ENCODE data around the gene PDGFC. TPM values are rescaled to one million over a fixed set of nuclear protein-coding genes. Genes with fewer than 3 reads are reported as not detected.

Gene PDGFC
- polyA plus RNA-seq, 3 donors, result 2.5 to 5.0 (median 4.9) TPM

- Mint-ChIP-seq H3K27me3 (ENCODE audit: low read depth in 3 of 3) (no peaks in the 10 kb centered on the region), H3K4me1 (no peaks in the 10 kb centered on the region), H3K36me3 (no peaks in the 10 kb centered on the region), H3K4me3 (no peak overlapping the region), H3K27ac (no peak overlapping the region), H3K9me3 (peaks cover 3 to 9% (median 7%) of the 10 kb centered on the region in 7 donors)
- Histone ChIP-seq H3K9me3 (replicated peaks in 1 of 2; ENCODE audit: control insufficient read depth in 1 of 2, insufficient read depth in 1 of 2, low read length in 2 of 2) (peaks cover 7 to 19% of the 10 kb centered on the region in 2 donors), H3K4me2 (replicated peaks; ENCODE audit: extremely low read depth, low read length, poor library complexity, severe bottlenecking) (no peak overlapping the region), H4K20me1 (ENCODE audit: insufficient read depth, low read length) (no peaks in the 10 kb centered on the region), H3K27me3 (ENCODE audit: control insufficient read depth in 2 of 2, insufficient read depth in 2 of 2, low read length in 2 of 2) (no peaks in the 10 kb centered on the region), H3K4me3 (replicated peaks in 1 of 3; ENCODE audit: low read depth in 2 of 3, low read length in 3 of 3) (no peak overlapping the region), H3K79me2 (ENCODE audit: insufficient read depth, low read length) (no peaks in the 10 kb centered on the region), H3K9ac (ENCODE audit: insufficient read depth, low read length, poor library complexity, severe bottlenecking) (no peak overlapping the region), H3K4me1 (ENCODE audit: control insufficient read depth in 1 of 2, insufficient read depth in 2 of 2, low read length in 2 of 2) (no peaks in the 10 kb centered on the region), H3K27ac (ENCODE audit: low read depth in 1 of 2, low read length in 2 of 2) (no peak overlapping the region), H3K36me3 (replicated peaks in 1 of 2; ENCODE audit: control insufficient read depth in 1 of 2, insufficient read depth in 2 of 2, low read length in 2 of 2) (no peaks in the 10 kb centered on the region), H2AFZ (ENCODE audit: insufficient read depth, low read depth, low read length, poor library complexity, severe bottlenecking) (no peak overlapping the region)
- intact Hi-C loops (cut with micrococcal nuclease), result no loop called here
- 94% methylated on average over 9 of the region's 11 CpGs for WGBS (ENCODE audit: insufficient coverage)
- DNase-seq, result no peak
- no peak for TF ChIP-seq CTCF (IDR thresholded peaks at IDR 0.05)
These were observed 247.5 kb downstream of the PDGFC start for GRCh38 chr4:156723951-156724668.

GRCh38 chr4:156718226-156718625 lies 253.4 kb downstream of the PDGFC start:
- H3K4me1 ChIP-seq (ENCODE audit: control insufficient read depth in 1 of 2, insufficient read depth in 2 of 2, low read length in 2 of 2), result no peaks in the 10 kb centered on the region
- H3K4me1 Mint-ChIP-seq, result no peaks in the 10 kb centered on the region
- no peak overlapping the region for H3K4me3 ChIP-seq (replicated peaks in 1 of 3; ENCODE audit: low read depth in 2 of 3, low read length in 3 of 3)
- no peak overlapping the region for H3K4me2 ChIP-seq (replicated peaks; ENCODE audit: extremely low read depth, low read length, poor library complexity, severe bottlenecking)
- no peak overlapping the region for H2AFZ ChIP-seq (ENCODE audit: insufficient read depth, low read depth, low read length, poor library complexity, severe bottlenecking)
- H3K9me3 Mint-ChIP-seq, result peaks cover 0 to 5% (median 0%) of the 10 kb centered on the region in 7 donors
- H3K9ac ChIP-seq (ENCODE audit: insufficient read depth, low read length, poor library complexity, severe bottlenecking), result no peak overlapping the region
- H3K36me3 Mint-ChIP-seq, result no peaks in the 10 kb centered on the region
- no peak for DNase-seq
- H3K9me3 ChIP-seq (replicated peaks in 1 of 2; ENCODE audit: control insufficient read depth in 1 of 2, insufficient read depth in 1 of 2, low read length in 2 of 2), result no peaks in the 10 kb centered on the region
- H3K27me3 Mint-ChIP-seq (ENCODE audit: low read depth in 3 of 3), result peaks cover 0 to 1% (median 0%) of the 10 kb centered on the region in 3 donors
- H4K20me1 ChIP-seq (ENCODE audit: insufficient read depth, low read length), result no peaks in the 10 kb centered on the region
- intact Hi-C loops (cut with micrococcal nuclease), result no loop called here
- no peaks in the 10 kb centered on the region for H3K27me3 ChIP-seq (ENCODE audit: control insufficient read depth in 2 of 2, insufficient read depth in 2 of 2, low read length in 2 of 2)
- WGBS (ENCODE audit: insufficient coverage), result 83% methylated on average over 3 of the region's 8 CpGs
- H3K27ac Mint-ChIP-seq, result peak overlapping the region in 1 of 7 donors; percentile 34
- no peak overlapping the region for H3K27ac ChIP-seq (ENCODE audit: low read depth in 1 of 2, low read length in 2 of 2)
- no peak overlapping the region for H3K4me3 Mint-ChIP-seq
- no peaks in the 10 kb centered on the region for H3K36me3 ChIP-seq (replicated peaks in 1 of 2; ENCODE audit: control insufficient read depth in 1 of 2, insufficient read depth in 2 of 2, low read length in 2 of 2)
- TF ChIP-seq CTCF (IDR thresholded peaks at IDR 0.05), result no peak
- H3K79me2 ChIP-seq (ENCODE audit: insufficient read depth, low read length), result no peaks in the 10 kb centered on the region

Measured in CD14-positive monocyte (primary cell).